HG03196 (cell line): ENCODE results near the gene C3orf70.

Source experiments
- ATAC-seq: cut with Tn5 transposase; IDR thresholded peaks from one replicate; pipeline ENCODE4 v1.9.1; 2021; ENCODE audit not compliant: unreplicated experiment

The C3orf70 gene, protein sequence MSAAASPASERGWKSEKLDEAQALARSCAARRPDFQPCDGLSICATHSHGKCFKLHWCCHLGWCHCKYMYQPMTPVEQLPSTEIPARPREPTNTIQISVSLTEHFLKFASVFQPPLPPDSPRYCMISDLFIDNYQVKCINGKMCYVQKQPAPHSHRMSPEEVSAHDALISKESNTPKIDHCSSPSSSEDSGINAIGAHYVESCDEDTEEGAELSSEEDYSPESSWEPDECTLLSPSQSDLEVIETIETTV

DNA sequence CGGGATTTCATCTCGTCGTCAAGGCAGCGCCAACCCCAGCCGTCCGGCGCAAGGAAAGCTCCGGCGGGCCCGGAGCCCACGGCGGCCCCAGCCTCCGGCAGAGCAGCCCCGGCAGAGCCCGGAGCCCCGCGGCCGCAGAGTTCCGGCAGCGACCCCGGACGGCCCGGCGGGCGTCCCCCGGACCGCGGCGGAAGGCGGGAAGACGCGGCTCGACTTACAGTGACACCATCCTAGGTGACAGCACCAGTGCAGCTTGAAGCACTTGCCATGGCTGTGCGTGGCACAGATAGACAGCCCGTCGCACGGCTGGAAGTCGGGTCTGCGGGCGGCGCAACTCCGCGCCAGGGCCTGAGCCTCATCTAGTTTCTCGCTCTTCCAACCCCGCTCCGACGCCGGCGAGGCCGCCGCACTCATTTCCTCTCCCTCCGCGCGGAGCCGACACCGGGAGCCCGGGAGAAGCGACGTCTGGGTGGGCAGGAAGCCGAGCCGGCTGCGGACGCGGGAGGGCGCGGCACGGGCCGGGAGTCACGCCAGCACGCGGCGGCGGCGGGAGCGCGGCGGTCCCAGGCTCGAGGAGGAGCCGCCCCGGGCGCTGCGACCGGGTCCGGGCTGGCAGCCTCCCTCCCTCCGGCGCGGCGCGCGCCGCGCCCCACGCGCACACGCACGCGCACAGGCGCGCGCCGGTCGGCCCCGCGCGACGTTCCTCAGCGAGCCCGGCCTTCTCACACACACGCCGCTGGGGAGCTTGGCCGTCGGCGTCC lies at the start of gene C3orf70:
TSS of gene C3orf70 (minus strand) at position 651 of the 761 bp plus-strand sequence. CDS start at position 414, 237 bp downstream.
- ATAC-seq, result no peak

DNA sequence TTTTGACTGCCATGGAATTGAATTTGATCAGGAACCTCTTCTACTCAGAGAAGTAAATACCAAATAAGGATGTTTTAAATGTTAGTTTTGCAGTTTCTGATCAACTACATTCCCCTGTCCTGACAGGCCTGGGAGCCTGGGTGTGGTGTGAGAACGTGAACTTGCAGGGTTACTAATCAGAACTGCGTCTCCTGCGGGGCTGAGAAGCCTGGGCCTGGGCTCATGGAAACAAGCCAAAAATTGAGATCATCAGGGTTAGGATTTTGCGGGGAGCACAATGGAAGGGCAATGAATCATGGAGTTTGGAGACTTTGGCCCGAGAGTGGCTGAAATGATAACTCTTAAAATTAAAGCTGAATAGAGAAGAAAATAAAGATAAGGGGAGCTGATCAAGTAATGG lies 47.8 kb upstream of the C3orf70 start:
- ATAC-seq, result no peak

DNA sequence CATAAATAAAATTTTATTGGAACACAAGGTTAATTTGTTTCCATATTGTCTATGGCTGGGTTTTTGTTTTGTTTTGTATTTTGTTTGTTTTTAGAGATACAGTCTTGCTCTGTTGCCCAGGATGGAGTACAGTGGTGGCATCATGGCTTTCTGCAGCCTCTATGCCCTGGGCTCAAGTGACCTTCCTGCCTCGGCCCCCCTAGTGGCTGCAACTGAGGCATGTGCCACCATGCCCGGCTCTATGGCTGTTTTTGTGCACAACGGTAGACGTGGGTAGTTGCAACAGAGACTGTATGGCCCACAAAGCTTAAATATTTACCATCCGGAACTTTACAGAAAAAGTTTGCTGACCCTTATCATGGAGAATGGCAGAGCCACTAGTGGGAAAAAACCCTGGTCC lies 46.8 kb upstream of the C3orf70 start:
- ATAC-seq, result no peak

DNA sequence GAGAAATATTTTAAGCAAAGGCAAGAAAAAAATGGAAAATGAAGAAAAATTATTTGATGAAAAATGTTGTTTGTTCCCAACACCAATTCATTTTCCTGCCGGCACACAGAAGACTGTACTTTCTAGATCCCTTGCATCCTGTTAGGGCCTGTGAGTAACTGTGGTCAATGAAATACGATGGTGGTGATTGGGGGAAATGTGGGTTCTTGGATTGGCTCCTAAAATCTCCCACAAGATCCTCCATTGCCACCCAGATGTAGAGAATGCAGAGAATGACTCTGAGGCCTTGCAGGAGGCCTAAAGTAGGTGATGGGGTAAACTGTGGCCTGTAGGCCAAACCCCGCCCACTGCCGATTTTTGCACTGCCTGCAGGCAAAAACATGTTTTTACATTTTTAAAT lies 46.3 kb upstream of the C3orf70 start:
- ATAC-seq, result no peak

DNA sequence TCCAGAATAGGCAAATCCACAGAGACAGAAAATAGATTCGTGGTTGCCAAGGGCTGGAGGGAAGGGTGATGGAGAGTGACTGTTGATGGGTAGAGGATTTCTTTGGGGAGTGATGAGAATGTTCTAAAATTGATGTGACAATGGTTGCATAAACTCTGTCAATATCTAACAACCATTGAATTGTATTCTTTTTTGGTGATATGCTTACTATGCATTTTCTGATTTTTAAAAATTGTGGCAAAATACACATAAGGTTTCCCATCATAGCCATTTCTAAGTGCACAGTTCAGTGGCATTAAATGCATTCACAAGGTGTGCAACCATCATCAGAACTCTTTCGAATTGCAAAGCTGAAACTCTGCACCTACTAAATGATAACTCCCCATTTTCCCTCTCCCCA lies 44.2 kb upstream of the C3orf70 start:
- ATAC-seq, result no peak

DNA sequence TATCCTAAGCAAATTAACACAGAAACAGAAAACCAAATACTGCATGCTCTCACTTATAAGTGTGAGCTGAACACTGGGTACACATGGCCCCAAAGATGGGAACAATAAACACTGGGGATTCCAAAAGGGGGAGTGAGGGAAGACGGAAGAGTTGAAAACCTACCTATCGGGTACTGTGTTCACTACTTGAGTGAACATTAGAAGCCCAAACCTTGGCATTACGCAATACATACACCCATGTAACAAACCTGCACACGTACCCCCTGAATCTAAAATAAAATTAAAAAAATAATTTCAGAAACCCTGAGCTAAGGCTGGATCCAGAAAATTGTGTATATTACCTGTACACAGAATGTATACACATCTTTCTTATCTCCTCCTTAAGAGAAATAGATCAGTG lies 42.8 kb upstream of the C3orf70 start:
- no peak for ATAC-seq

DNA sequence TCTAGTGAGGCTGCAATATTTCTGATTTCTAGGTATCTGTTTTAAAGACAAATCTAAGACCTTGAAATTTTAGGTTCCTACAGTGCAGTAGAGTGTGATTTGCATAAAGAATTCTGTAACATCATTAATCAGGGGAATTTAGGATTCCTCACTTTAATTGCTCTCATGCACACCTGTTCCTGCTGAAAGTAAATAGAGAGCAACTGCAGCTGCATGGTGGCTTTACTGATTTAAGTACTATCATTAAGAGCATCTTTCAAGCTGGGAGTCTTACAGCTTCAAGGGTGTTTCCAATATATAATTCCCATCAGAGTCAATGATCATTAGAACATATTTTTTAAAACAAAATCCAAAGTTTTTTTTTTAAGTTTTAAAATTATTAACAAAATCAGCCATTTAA lies 36.0 kb upstream of the C3orf70 start:
- ATAC-seq, result no peak

DNA sequence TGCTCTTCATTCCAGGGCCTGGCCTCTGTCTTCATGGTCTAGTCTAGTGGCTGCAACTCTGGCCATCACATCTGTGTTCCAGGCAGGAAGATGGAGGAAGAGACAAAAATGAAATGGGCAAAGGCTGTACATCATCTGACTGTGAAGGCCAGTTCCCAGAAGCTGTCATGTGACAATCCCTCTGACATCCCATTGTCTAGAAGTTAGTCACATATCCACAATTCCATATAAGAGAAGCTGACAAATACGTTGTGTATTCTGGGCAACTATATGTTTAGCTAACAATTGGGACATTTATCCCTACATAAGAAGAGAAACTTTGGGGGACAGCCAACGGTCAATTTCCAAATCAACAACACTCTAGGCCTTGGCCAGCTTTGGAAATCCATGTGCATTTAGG lies 34.5 kb upstream of the C3orf70 start:
- ATAC-seq, result no peak

DNA sequence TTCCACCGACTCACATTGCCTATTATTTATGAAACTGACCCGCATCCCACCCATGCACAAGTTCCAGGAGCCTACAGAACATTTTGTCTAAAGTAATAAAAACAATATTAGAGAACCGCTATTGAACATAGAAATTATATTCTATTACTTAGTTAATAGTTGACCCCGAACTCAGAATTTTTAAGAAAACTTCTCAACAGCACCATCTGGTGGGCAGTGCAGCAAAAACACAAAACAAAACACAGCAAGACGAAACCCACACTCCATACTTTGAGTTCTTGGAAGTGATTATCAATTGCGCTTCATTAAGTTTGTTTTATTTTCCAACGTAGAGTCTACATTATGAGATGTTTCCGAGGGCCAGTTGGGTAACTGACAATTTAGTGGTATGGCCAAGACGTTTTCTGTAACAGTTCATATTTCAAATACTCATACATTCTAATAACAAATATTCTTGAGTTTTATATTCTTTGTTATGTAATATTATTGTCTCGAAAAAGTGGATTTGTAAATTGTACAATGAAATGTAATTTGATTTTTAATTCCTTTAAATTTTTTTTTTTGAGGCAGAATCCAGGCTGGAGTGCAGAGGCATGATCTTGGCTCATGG lies 24.0 kb upstream of the C3orf70 start:
- no peak for ATAC-seq

DNA sequence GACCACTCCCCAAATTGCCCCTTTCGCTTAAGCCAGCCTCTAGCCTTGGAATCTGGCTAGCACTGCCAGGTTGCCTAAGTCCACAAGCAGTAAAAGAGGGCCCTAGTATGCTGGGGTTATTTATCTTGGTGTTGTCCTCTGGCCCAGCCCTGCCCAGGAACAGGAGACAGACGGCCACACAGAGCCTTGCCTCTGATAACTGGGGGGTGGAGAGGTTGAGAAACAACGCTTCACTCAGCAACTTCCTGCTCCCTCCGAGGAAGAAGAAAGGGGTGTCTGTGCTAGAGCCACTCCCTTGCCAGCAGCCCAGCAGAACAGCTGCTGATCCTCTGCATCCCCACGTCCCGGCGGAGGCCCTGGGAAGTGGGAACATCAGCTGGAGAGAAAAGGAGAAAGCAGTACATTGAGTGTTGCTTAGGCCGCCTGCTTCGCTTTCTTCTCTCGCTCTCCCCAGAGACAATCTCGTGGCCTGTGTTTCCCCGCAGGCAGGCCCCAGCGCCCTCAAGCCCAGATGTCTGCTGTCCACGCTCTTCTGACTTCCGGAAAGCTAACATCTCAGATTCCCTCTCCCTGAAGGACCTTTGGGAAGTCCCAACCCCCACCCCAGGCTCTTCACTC lies 22.6 kb upstream of the C3orf70 start:
- ATAC-seq, result no peak

DNA sequence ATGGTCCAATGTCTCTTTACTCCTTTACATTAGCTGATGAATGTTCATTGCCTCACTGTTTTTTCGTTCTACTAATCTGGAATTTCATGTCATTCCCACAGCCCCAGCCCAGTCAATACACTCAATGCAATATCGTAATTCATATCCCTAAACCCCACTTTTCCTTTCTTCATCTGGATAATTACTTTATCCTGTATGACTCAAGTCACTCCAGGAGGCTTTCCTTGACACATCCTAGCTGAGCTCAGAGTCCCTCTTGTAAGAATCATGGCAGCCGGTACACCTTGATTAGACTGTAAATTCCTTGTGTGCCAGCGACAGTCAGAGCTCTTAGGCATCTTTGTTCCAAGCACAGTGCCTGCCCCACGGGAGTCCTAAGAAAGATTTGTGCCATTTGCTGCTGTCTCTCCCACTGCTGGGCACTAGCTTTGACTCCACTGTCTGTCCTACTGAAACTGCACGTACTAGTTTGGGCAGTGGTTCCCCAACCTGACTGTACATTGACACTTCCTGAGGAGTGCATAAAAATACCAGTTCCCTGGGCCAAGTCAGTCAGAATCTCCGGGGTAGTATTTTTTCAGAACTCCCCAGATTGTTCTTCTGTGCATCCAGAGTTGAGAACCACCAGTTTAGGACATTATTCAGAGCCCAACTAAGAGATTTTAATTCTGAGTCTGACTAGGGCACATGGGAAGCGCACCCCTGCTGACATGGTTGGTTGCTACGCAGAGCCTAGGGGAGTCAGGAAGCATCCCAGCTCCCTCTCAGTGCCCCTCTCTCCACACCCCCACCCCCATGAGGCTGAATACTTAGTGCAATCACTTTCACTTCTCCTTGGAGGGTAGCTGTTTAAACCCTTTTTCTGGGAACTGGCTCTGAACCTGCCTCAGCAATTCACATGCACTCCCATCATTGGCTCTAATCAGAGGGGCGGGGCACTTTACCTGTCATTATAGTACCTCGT lies 19.5 kb upstream of the C3orf70 start:
- no peak for ATAC-seq

DNA sequence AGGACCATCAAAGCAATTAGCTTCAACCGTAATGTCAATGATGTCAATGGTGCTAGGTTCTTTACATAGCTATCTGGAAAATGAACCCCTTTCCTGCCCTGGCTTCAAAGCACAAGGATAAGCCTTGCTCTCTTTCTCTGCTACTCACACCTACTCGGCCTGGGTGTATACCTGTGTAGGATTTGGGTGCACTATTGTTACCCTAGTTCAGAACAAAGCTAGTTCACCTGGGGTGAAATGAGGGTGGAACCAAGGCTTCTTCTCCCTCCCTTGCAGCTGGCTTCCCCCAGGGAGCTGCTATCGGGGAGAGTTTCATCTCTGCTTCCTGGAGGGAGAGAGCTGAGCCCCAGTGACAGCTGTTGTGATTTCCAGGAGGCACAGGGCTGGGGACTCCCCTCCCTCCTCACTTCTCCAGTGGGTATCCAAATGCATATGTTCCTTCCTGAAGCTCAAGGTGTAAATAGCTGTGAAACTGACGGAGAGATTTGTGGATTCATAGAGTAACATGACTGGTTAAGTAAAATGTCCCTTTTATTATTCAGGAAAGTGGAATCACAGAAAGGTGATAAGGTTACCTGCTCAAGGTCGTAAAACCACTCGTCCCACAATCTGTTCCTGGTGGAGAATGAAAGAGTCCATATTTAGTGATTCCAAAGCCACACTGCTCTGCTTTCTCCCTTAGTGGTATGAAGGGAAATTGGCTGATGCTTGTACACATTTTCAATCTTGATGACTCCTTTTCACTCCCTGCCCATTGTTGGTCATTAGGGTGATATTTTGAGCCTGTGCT lies 11.8 kb upstream of the C3orf70 start:
- no peak for ATAC-seq

DNA sequence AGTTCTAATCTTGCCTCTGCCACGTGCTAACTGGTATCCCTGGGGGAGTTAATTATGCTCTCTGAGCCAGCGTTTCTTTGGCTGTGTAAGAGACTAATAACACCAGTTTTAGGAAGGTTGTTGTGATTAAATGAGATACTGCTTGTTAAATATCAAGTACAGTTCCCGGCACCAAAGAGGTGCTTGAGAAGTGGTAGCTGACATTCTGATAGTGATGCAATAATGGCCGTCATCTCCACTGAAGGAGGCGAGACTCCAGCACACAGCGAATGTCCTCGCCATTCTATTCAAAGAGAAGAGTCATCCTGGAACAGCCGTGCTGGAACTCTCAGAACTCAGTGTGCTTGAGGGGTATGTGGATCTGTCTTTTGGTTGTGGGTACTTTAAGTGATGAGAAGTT lies 9.8 kb upstream of the C3orf70 start:
- no peak for ATAC-seq

DNA sequence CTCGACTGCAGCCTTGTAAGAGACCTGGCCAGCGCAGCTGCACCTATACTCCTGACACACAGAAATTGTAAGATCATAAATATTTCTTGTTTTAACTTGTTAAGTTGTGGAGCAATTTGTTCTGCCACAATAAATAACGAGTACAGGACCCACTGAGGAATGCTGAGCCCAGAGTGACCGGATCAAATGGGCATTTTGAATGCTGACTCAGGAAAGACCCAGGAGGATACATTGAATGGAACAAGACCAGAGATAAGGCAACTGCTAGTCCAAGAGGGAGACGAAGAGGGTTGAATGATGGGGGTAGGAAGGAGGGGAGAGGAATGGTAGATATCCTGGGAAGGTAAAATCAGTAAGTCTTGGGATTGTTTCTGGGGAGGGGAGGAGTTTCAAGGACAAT lies 8.9 kb upstream of the C3orf70 start:
- ATAC-seq, result no peak

DNA sequence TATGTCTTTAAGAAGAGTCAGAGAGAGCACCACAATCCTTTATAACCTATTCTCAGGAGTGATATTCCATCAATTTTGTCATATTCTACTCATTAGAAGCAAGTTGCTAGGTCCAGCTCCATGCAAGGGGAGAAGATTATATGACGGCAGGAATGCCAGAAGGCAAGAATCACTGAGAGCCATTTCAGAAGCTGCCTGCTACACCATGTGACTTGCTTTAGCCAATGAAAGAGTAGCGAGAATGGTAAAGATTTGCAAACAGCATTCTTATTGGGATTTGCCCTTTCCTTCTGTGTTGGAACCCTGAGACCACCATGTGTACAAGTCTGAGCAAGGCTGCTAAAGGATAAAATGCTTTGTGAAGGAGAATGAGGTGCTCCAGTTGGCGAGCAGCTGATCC lies 4.5 kb upstream of the C3orf70 start:
- ATAC-seq, result no peak

DNA sequence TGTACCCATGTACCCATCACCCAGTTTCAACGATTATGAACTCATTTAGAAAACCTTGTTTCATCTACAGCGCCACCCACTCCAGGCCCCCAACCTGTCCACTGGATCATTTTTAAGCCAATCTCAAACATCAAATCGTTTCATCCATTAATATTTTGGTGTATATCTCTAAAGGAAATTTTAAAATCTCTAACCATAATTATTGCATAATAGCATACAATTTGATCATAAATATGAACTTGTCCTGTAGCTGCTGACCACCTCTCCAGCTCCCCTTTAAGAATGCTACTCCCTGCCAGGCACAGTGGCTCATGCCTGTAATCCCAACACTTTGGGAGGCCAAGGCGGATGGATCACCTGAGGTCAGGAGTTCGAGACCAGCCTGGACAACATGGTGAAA lies 2.8 kb upstream of the C3orf70 start:
- ATAC-seq, result no peak

DNA sequence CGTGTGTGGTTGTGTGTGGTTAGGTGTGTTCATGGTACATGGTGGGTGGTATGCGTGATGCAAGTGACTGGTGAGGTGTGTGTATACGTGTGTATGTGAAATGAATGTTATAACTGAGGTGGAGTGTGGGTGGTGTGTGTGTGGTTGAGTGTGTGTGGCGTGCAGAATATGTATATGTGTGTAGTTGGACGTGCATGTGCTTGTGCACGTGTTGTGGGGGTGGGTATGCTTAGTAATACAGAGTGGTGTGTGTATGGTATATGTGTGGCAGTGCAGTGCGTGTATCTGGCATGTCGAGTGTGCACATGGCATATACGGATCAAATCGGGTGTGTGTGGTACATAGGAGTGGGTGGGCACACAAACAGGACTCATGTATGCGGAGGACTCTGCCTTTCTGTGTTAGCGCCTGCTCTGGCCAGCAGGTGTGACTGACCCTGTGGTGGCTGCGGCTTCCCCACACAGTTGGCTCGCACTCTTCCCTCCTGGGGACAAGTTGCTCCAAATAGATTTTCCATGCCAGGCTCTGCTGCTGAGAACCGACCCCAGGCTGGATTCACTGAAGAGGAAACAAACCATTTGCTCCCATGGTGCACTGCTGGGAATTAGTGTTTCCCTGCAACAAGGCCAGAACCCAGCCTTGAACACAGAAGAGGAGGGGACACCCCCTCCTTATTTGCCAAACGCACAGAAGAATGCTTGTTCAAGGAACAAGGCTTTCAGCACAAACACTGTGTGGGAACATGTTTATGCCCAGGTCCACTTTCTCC lies 1.2 kb upstream of the C3orf70 start:
- ATAC-seq, result no peak

DNA sequence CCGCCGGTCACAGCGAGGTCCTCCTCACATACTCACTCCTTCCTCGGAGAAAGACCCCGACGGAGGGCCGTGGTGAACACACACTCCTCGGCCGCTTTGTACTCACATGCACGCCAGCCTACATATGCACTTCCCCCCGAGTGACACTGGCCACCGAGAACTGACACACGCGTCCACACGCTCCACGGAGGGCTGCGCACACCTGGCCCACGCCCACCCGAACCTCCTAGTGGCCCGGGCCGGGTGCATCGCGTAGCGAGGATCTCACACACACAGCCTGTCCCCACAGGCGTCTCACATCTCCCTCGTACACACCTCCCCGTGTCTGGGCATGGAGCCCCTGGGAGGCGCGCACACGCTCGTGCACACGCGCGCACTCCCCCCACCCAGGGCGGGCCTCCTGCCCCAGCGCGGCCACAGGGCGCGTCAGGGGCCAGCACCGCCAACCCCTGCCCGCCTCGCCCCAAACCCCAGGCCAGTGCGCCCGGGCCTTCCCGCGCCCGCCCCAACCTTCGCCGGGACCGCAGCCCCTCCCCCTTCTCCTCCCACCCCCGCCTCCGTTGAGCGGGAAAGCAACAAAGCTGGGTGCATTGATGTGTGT lies 411 bp upstream of the C3orf70 start:
- ATAC-seq, result no peak

DNA sequence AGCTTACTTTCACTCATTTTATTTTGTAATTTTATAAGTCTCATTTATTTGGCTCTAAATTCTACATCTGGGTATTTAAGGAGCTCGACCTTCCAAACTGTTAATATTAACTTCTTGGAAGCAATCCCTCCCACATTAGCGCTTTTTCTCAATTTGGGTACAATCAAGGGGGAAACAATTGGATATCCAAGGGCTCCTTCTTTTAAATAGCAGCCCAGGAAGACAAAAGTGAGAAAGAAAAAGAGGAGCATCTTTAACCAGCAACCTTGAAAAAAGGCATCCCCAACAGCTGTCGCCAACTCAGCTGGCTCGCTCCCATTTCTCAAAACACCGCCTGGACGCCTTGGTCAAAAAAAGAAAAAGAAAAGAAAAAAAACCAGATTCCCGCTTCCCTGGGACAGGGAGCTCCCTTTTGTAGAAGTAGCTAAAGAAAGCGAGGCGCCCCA lies 873 bp downstream of the C3orf70 start:
- no peak for ATAC-seq
